H9 (cell line): Measurements from ENCODE around the gene TPM3. TPM values are rescaled to one million over a fixed set of nuclear protein-coding genes. Genes with fewer than 3 reads are reported as not detected.
"Not testable (repeated sequence)": the region's sequence is repeated elsewhere in the genome, so short reads cannot be mapped to it uniquely, and the experiment has no call there.

Source experiments
- DNase-seq: peaks from one replicate; pipeline ENCODE4 v3.0.0-alpha.2; 2017
- H2AFZ ChIP-seq: one replicate; pipeline ENCODE4 v1.6.1; 2013; ENCODE audit warnings: mild to moderate bottlenecking, low read length, control low read depth, moderate library complexity
- H2AK5ac ChIP-seq: 2 replicates; pipeline ENCODE4 v1.6.1; 2013; ENCODE audit warnings: low read length, control low read depth, mixed read lengths; ENCODE audit not compliant: insufficient read length
- H2BK120ac ChIP-seq: one replicate; pipeline ENCODE4 v1.6.1; 2013; ENCODE audit warnings: low read depth, mild to moderate bottlenecking, low read length, control low read depth, inconsistent platforms; ENCODE audit not compliant: poor library complexity, severe bottlenecking
- H2BK12ac ChIP-seq: 2 replicates; pipeline ENCODE4 v1.6.1; 2013; ENCODE audit warnings: low read length, control low read depth, mixed read lengths, low read depth; ENCODE audit not compliant: insufficient read length
- H2BK15ac ChIP-seq: 2 replicates; pipeline ENCODE4 v1.6.1; 2013; ENCODE audit warnings: low read depth, low read length, control low read depth
- H2BK20ac ChIP-seq: one replicate; pipeline ENCODE4 v1.6.1; 2013; ENCODE audit warnings: low read depth, mild to moderate bottlenecking, low read length, control low read depth, inconsistent platforms; ENCODE audit not compliant: poor library complexity, severe bottlenecking
- H2BK5ac ChIP-seq: 2 replicates; pipeline ENCODE4 v1.6.1; 2013; ENCODE audit warnings: low read length, control low read depth, mixed read lengths; ENCODE audit not compliant: insufficient read length
- H3K14ac ChIP-seq: 2 replicates; pipeline ENCODE4 v1.6.1; 2013; ENCODE audit warnings: low read length, control low read depth; ENCODE audit not compliant: insufficient read depth
- H3K18ac ChIP-seq: 2 replicates; pipeline ENCODE4 v1.6.1; 2013; ENCODE audit warnings: low read depth, mild to moderate bottlenecking, mixed read lengths, low read length, control low read depth; ENCODE audit not compliant: insufficient read length
- H3K23ac ChIP-seq: 2 replicates; pipeline ENCODE4 v1.6.1; 2013; ENCODE audit warnings: low read length, control low read depth, mixed read lengths, low read depth; ENCODE audit not compliant: insufficient read length
- H3K23me2 ChIP-seq: 2 replicates; pipeline ENCODE4 v1.6.1; 2013; ENCODE audit warnings: low read depth, mild to moderate bottlenecking, mixed read lengths, low read length, control low read depth; ENCODE audit not compliant: insufficient read length, poor library complexity, severe bottlenecking
- H3K27ac ChIP-seq: 2 replicates; pipeline ENCODE4 v1.5.1; 2013; ENCODE audit warnings: low read length, control low read depth, mixed read lengths, low read depth; ENCODE audit not compliant: insufficient read length
- H3K27me3 ChIP-seq: 2 replicates; pipeline ENCODE4 v1.6.1; 2013; ENCODE audit warnings: low read length, control low read depth, inconsistent platforms; ENCODE audit not compliant: insufficient read depth
- H3K4ac ChIP-seq: 2 replicates; pipeline ENCODE4 v1.6.1; 2013; ENCODE audit warnings: low read depth, mild to moderate bottlenecking, control low read depth, inconsistent platforms, low read length, moderate library complexity
- H3K4me1 ChIP-seq: 2 replicates; pipeline ENCODE4 v1.6.1; 2013; ENCODE audit warnings: low read length, control low read depth, inconsistent platforms; ENCODE audit not compliant: insufficient read depth
- H3K4me2 ChIP-seq: 2 replicates; pipeline ENCODE4 v1.6.1; 2013; ENCODE audit warnings: low read length, control low read depth, mixed read lengths; ENCODE audit not compliant: insufficient read length, insufficient read depth
- H3K56ac ChIP-seq: 2 replicates; pipeline ENCODE4 v1.6.1; 2013; ENCODE audit warnings: low read depth, mild to moderate bottlenecking, mixed read lengths, low read length, control low read depth; ENCODE audit not compliant: insufficient read length
- H3K79me1 ChIP-seq: 2 replicates; pipeline ENCODE4 v1.6.1; 2013; ENCODE audit warnings: low read depth, mild to moderate bottlenecking, moderate library complexity, low read length, control low read depth, inconsistent platforms; ENCODE audit not compliant: insufficient read depth, poor library complexity, severe bottlenecking
- H3K79me2 ChIP-seq: 2 replicates; pipeline ENCODE4 v1.6.1; 2013; ENCODE audit warnings: low read length, control low read depth, inconsistent platforms; ENCODE audit not compliant: insufficient read depth
- H3K9ac ChIP-seq: 2 replicates; pipeline ENCODE4 v1.6.1; 2013; ENCODE audit warnings: low read length, control low read depth, mixed read lengths; ENCODE audit not compliant: insufficient read length; ENCODE audit errors: extremely low read depth
- H3K9me3 ChIP-seq: one replicate; pipeline ENCODE4 v1.6.1; 2013; ENCODE audit warnings: low read depth, low read length, inconsistent platforms; ENCODE audit not compliant: control insufficient read depth
- H3T11ph ChIP-seq: one replicate; pipeline ENCODE4 v1.6.1; 2013; ENCODE audit warnings: mild to moderate bottlenecking, low read length, control low read depth, inconsistent platforms
- H4K20me1 ChIP-seq: one replicate; pipeline ENCODE4 v1.6.1; 2013; ENCODE audit not compliant: control insufficient read depth, insufficient read length, insufficient read depth
- H4K5ac ChIP-seq: 2 replicates; pipeline ENCODE4 v1.6.1; 2013; ENCODE audit warnings: low read depth, mild to moderate bottlenecking, mixed read lengths, low read length, control low read depth; ENCODE audit not compliant: insufficient read length
- H4K8ac ChIP-seq: replicated peaks from 2 replicates; pipeline ENCODE4 v1.6.1; 2013; ENCODE audit warnings: low read length, control low read depth, mixed read lengths, low read depth; ENCODE audit not compliant: insufficient read length
- H4K91ac ChIP-seq: 2 replicates; pipeline ENCODE4 v1.6.1; 2013; ENCODE audit warnings: low read depth, mild to moderate bottlenecking, moderate library complexity, mixed read lengths, low read length, control low read depth; ENCODE audit not compliant: insufficient read length
- H3K27ac Mint-ChIP-seq, 3 experiments: 2 replicates in 2 of 3; 3 replicates in 1 of 3; pipeline ENCODE4 v1.8.0; 2020 to 2021; ENCODE audit warnings: mixed read lengths in 3 of 3, mild to moderate bottlenecking in 1 of 3, moderate library complexity in 1 of 3
- H3K27me3 Mint-ChIP-seq: 2 replicates; pipeline ENCODE4 v1.8.0; 2021; ENCODE audit warnings: low read depth, mild to moderate bottlenecking, moderate library complexity, mixed read lengths
- H3K36me3 Mint-ChIP-seq, 3 experiments: 2 replicates in 2 of 3; 3 replicates in 1 of 3; pipeline ENCODE4 v1.8.0; 2020 to 2021; ENCODE audit warnings: low read depth in 3 of 3, mixed read lengths in 3 of 3; ENCODE audit not compliant: insufficient read depth in 1 of 3
- H3K4me1 Mint-ChIP-seq, 2 experiments: 2 replicates each; pipeline ENCODE4 v1.8.0; 2020; ENCODE audit warnings: mixed read lengths in 2 of 2
- H3K4me3 Mint-ChIP-seq, 2 experiments: 2 replicates in 1 of 2; 3 replicates in 1 of 2; pipeline ENCODE4 v1.8.0; 2020 to 2021; ENCODE audit warnings: mild to moderate bottlenecking in 2 of 2, mixed read lengths in 2 of 2, moderate library complexity in 1 of 2
- H3K9me3 Mint-ChIP-seq, 2 experiments: 2 replicates in 1 of 2; 3 replicates in 1 of 2; pipeline ENCODE4 v1.8.0; 2020; ENCODE audit warnings: mild to moderate bottlenecking in 2 of 2, mixed read lengths in 2 of 2, moderate library complexity in 1 of 2
- CTCF ChIP-seq: fragments of 200-600 bp; sonication (generic); conservative IDR thresholded peaks from 3 replicates; pipeline ENCODE4 v1.8.0; 2021; ENCODE audit warnings: antibody characterized with exemption, mild to moderate bottlenecking
- WGBS: extraction: QIAGEN DNeasy Blood & Tissue Kit; methylation state at CpG from one replicate; pipeline ENCODE4 v1.1.7; 2013; ENCODE audit warnings: missing lambda C conversion rate, low lambda C conversion rate, mixed read lengths; ENCODE audit not compliant: insufficient read length; ENCODE audit errors: extremely low coverage; 5-methylcytosine and 5-hydroxymethylcytosine counted together
- total RNA-seq: library from RNA; stranded (reverse); gene quantifications from 2 replicates; pipeline ENCODE4 v1.2.1, GENCODE V29; 2021

The TPM3 gene
- total RNA-seq, 1 experiment from 2014 or later, result 508 TPM

GRCh38 chr1:154129391-154129970 lies 62.4 kb downstream of the TPM3 start:
- H2BK12ac ChIP-seq, result no peak overlapping the region
- no peak overlapping the region for H3K14ac ChIP-seq
- H4K20me1 ChIP-seq, result no peaks in the 10 kb centered on the region
- no peak overlapping the region for H2BK15ac ChIP-seq
- H3K18ac ChIP-seq, result no peak overlapping the region
- no peaks in the 10 kb centered on the region for H3K36me3 Mint-ChIP-seq
- H3K4me1 Mint-ChIP-seq, result no peaks in the 10 kb centered on the region
- peaks cover 1% of the 10 kb centered on the region; the same call in 1 of the 2 replicates for H3K27me3 Mint-ChIP-seq
- DNase-seq, result no peak
- no peaks in the 10 kb centered on the region for H3K27me3 ChIP-seq
- TF ChIP-seq CTCF, result no peak
- no peaks in the 10 kb centered on the region for H3K4me1 ChIP-seq
- no peak overlapping the region for H2AK5ac ChIP-seq
- no peak overlapping the region for H4K8ac ChIP-seq
- H3K79me2 ChIP-seq, result no peaks in the 10 kb centered on the region
- no peak overlapping the region for H2BK120ac ChIP-seq
- H3T11ph ChIP-seq, result no peak overlapping the region
- no peak overlapping the region for H3K4me2 ChIP-seq
- no peak overlapping the region; a peak in 1 of 7 replicates for H3K27ac Mint-ChIP-seq
- H3K4ac ChIP-seq, result no peak overlapping the region
- no peaks in the 10 kb centered on the region; a peak in 1 of 5 replicates for H3K9me3 Mint-ChIP-seq
- no peak overlapping the region for H3K27ac ChIP-seq
- no peak overlapping the region for H4K5ac ChIP-seq
- no peaks in the 10 kb centered on the region for H3K79me1 ChIP-seq
- H3K4me3 Mint-ChIP-seq, result no peak overlapping the region
- H3K9me3 ChIP-seq, result no peaks in the 10 kb centered on the region
- no peak overlapping the region for H3K56ac ChIP-seq
- no peak overlapping the region for H3K9ac ChIP-seq
- WGBS, result no CpG with 5 or more reads among the region's 2 CpGs
- no peak overlapping the region for H2BK5ac ChIP-seq
- H3K23me2 ChIP-seq, result no peaks in the 10 kb centered on the region
- no peak overlapping the region for H4K91ac ChIP-seq
- no peak overlapping the region for H2BK20ac ChIP-seq
- H3K23ac ChIP-seq, result no peak overlapping the region
- H2AFZ ChIP-seq, result no peak overlapping the region

GRCh38 chr1:154123205-154123604 lies 68.7 kb downstream of the TPM3 start:
- not testable (repeated sequence) for H3K4me2 ChIP-seq, H3K23ac ChIP-seq, H3K23me2 ChIP-seq, DNase-seq, H2AFZ ChIP-seq, H2BK15ac ChIP-seq, H3K36me3 Mint-ChIP-seq, H4K5ac ChIP-seq, H3K56ac ChIP-seq, H3K27ac Mint-ChIP-seq, H3K18ac ChIP-seq, H2BK120ac ChIP-seq, H3K79me1 ChIP-seq, H3K4me3 Mint-ChIP-seq, H4K91ac ChIP-seq, H3K9ac ChIP-seq, H2BK20ac ChIP-seq, H3K27me3 ChIP-seq, H3K27ac ChIP-seq, H3K27me3 Mint-ChIP-seq, H3K14ac ChIP-seq, H3K9me3 ChIP-seq, H3K4me1 Mint-ChIP-seq, H2BK5ac ChIP-seq, H2AK5ac ChIP-seq, H2BK12ac ChIP-seq, H3K79me2 ChIP-seq, H4K8ac ChIP-seq, H3K4ac ChIP-seq, H3K4me1 ChIP-seq, H3T11ph ChIP-seq, H3K9me3 Mint-ChIP-seq, H4K20me1 ChIP-seq
- no CpG with 5 or more reads among the region's 11 CpGs for WGBS
